Heart left ventricle (tissue), 13 donors: Measurements from ENCODE around the gene TJP2.

Experiments
- POLR2A ChIP-seq, 2 donors: fragments of 450-650 bp; IDR thresholded peaks; one replicate each; pipeline ENCODE4 v1.6.1; 2017; ENCODE audit warnings: antibody characterized with exemption in 2 of 2, mild to moderate bottlenecking in 2 of 2, moderate library complexity in 2 of 2
- TF ChIP-seq, protein P1 (sequence below), 12 donors: fragments of 200-600 bp; sonication (generic) in 4 of 12; IDR thresholded peaks; one replicate each; pipeline versions ENCODE4 v1.5.0 to v1.8.0; 2018 to 2022; ENCODE audit warnings: antibody characterized with exemption in 12 of 12, mild to moderate bottlenecking in 5 of 12
- donor health status: ischemic (EF 13 %, LVEDD 7.1; RV severe dilation, severe dysfunction).
- donor health status: DM: no; HTN: yes; CAD: no.
- donor health status: DM: no; HTN: no; CAD: no.
- donor health status: ischemic (EF 25% LVEDD 6.9; RV normal size, moderate dysfunction).
- donor health status: ischemic (EF 25% LVEDD 5.7; RV mildly dilated, moderate dysfunction).
- donor health status: ischemic (EF 35%, LVEDD 5.7; RV mildly dilated, moderate dysfunction).
- donor health status: nonischemic (EF 11% LVEDD 7.7; RV severe dilation, severe dysfunction).
- donor health status: DM: yes; HTN: yes; CAD: no.
- donor health status: PGD.
- donor health status: ischemic (EF 29% LVEDD 5.4; RV normal size, mild dysfunction).
- donor health status: nonischemic (EF 23%, LVEDD 6.1; RV moderate dilation, normal function).

DNA sequence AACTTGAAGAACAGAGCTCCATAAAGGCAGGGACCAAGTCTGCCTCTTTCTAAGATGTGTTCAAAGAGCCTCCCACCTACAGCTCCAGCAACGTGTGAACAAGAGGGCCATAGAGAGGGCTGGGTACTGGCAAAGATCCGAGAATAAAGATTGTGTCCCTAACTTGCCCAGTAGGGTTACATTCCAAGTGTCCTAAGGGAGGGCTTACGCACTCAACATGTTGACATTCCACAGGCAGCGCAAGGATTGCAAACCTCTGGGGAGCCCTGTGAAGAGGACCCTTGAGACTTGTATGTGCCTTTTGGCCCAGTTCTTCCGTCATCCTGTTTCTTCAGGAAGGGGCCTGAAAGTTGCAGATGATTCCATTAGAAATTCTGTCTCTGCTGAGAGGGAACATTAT lies 102.7 kb downstream of the TJP2 start:
- TF ChIP-seq, protein P1, sequence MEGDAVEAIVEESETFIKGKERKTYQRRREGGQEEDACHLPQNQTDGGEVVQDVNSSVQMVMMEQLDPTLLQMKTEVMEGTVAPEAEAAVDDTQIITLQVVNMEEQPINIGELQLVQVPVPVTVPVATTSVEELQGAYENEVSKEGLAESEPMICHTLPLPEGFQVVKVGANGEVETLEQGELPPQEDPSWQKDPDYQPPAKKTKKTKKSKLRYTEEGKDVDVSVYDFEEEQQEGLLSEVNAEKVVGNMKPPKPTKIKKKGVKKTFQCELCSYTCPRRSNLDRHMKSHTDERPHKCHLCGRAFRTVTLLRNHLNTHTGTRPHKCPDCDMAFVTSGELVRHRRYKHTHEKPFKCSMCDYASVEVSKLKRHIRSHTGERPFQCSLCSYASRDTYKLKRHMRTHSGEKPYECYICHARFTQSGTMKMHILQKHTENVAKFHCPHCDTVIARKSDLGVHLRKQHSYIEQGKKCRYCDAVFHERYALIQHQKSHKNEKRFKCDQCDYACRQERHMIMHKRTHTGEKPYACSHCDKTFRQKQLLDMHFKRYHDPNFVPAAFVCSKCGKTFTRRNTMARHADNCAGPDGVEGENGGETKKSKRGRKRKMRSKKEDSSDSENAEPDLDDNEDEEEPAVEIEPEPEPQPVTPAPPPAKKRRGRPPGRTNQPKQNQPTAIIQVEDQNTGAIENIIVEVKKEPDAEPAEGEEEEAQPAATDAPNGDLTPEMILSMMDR (IDR thresholded peaks at IDR 0.05) = no peak
- TF ChIP-seq POLR2A (IDR thresholded peaks at IDR 0.05) = no peak
